Peyer's patch (tissue), 4 donors: ENCODE data around the gene NRG3.

Source experiments
- CTCF ChIP-seq, 6 experiments: fragments of 450-650 bp in 4 of 6; fragments of 200-600 bp in 2 of 6; sonication (generic) in 1 of 6; IDR thresholded peaks; one replicate each; pipeline ENCODE4 v1.5.1; 2017 to 2019; ENCODE audit warnings: antibody characterized with exemption in 6 of 6, mild to moderate bottlenecking in 3 of 6, moderate library complexity in 1 of 6
- POLR2A ChIP-seq, 2 donors: fragments of 450-650 bp; IDR thresholded peaks; one replicate each; pipeline ENCODE4 v1.5.1; 2017; ENCODE audit warnings: antibody characterized with exemption in 2 of 2, mild to moderate bottlenecking in 2 of 2, moderate library complexity in 2 of 2

- TF ChIP-seq CTCF (IDR thresholded peaks at IDR 0.05) (no peak), POLR2A (IDR thresholded peaks at IDR 0.05) (no peak)
Observed at GRCh38 chr10:82916941-82917340, 1041.9 kb downstream of the NRG3 start.
